ENCODE measurements around the gene FARP1. TPM values are rescaled to one million over a fixed set of nuclear protein-coding genes. Genes with fewer than 3 reads are reported as not detected.
A peak's percentile ranks its signal among the peaks of the same experiment; 100 is the strongest.

The FARP1 gene
- polyA plus RNA-seq, 2 of the 4 experiments (the other 2 are of a cell fraction) = 9.4 to 13.0 TPM

- FAIRE-seq = no peak
- peaks cover 57% of the 10 kb centered on the region for H3K4me1 ChIP-seq
These were observed 339.9 kb downstream of the FARP1 start for GRCh38 chr13:98482476-98483444.

GRCh38 chr13:98483601-98484288, 340.9 kb downstream of the FARP1 start:
- no peak for TF ChIP-seq RCOR1 (IDR thresholded peaks at IDR 0.05; ENCODE audit: low read depth, low read length)
- no peak for TF ChIP-seq ELK1 (IDR thresholded peaks at IDR 0.05; ENCODE audit: low read depth, low read length)
- no peak for TF ChIP-seq POLR2AphosphoS2 (conservative IDR thresholded peaks at IDR 0.05; ENCODE audit: low read length)
- TF ChIP-seq JUN (IDR thresholded peaks at IDR 0.05) = no peak
- no peak for TF ChIP-seq CBX8 (IDR thresholded peaks at IDR 0.05)
- no peak for TF ChIP-seq EHMT2 (IDR thresholded peaks at IDR 0.05; ENCODE audit: low read depth)
- TF ChIP-seq SMC3 (IDR thresholded peaks at IDR 0.05) = no peak
- TF ChIP-seq RFX5 (IDR thresholded peaks at IDR 0.05) = no peak
- TF ChIP-seq GATA3 (IDR thresholded peaks at IDR 0.05; ENCODE audit: borderline replicate concordance) = no peak
- no peak for TF ChIP-seq ZC3H11A (IDR thresholded peaks at IDR 0.05)
- TF ChIP-seq RNF2 (IDR thresholded peaks at IDR 0.05; ENCODE audit: borderline replicate concordance, low read depth) = no peak
- TF ChIP-seq TFCP2L1 (CRISPR knock-in tag; IDR thresholded peaks at IDR 0.05) = no peak
- no peak for TF ChIP-seq NFE2L2 (conservative IDR thresholded peaks at IDR 0.05; ENCODE audit: low read length)
- TF ChIP-seq CEBPB (IDR thresholded peaks at IDR 0.05) = no peak
- no peak for TF ChIP-seq NPAS2 (CRISPR knock-in tag; IDR thresholded peaks at IDR 0.05; ENCODE audit: borderline replicate concordance)
- TF ChIP-seq HOXB13 (CRISPR knock-in tag; IDR thresholded peaks at IDR 0.05; ENCODE audit: low read depth) = no peak
- no peak for TF ChIP-seq BCL3 (IDR thresholded peaks at IDR 0.05)
- Histone ChIP-seq H3K4me2 (peak overlapping the region; percentile 75), H3K4me1 (peaks cover 67% of the 10 kb centered on the region), H3K4me3 (peak overlapping the region; percentile 26; the same call in 2 of the 3 replicates), H3K27ac (peak overlapping the region; percentile 93 to 98), H3K9me3 (no peaks in the 10 kb centered on the region)
- ChIA-PET CTCF (interaction anchor here (1.1 to 6.0 kb wide), 10 partner anchors 14 to 360 kb away, joined by 3 to 42 read pairs (median 4); no protein-coding TSS in a partner anchor), POLR2A (interaction anchor here (1.1 to 2.3 kb wide), 6 partner anchors 23 to 170 kb away, joined by 3 to 15 read pairs (median 7); partner anchors contain the start of gene STK24)
- DNase-seq (ENCODE audit: low read depth in 1 of 2, low spot score in 1 of 2) (no peak), ATAC-seq (0 out of 6 replicates have a peak, but pooled peaks have one; percentile 1 to 5), FAIRE-seq (no peak)
- WGBS (ENCODE audit: missing lambda C conversion rate) = 78% methylated on average over 14 of the region's 14 CpGs

More at GRCh38 chr13:98482476-98483444, 339.9 kb downstream of the FARP1 start:
- WGBS (ENCODE audit: missing lambda C conversion rate) = 85% methylated on average over 14 of the region's 28 CpGs
- Histone ChIP-seq H3K4me3 (no peak overlapping the region), H3K4me2 (peak overlapping the region; percentile 75), H3K9me3 (no peaks in the 10 kb centered on the region), H3K27ac (peak overlapping the region; percentile 93 to 98)
- TF ChIP-seq RAD21 (conservative IDR thresholded peaks at IDR 0.05 in 1 of 2, IDR thresholded peaks at IDR 0.05 in 1 of 2) (peak; percentile 17 to 27; a peak in 2 of 5 replicates), CHD2 (IDR thresholded peaks at IDR 0.05; ENCODE audit: low read length, partially characterized antibody) (no peak)
- no peak for ATAC-seq
- POLR2A ChIA-PET = no interaction called here
- CTCF ChIA-PET = interaction anchor here (0.7 to 6.0 kb wide), 9 partner anchors 13 to 172 kb away, joined by 3 to 42 read pairs (median 4); no protein-coding TSS in a partner anchor
- DNase-seq (ENCODE audit: low read depth in 1 of 2, low spot score in 1 of 2) = no peak

All from A549 (cell line).